Endothelial cell of umbilical vein (primary cell): ENCODE results near the gene ZBTB14. TPM values are rescaled to one million over a fixed set of nuclear protein-coding genes. Genes with fewer than 3 reads are reported as not detected.

Experiments
- BruUV-seq: library from RNA; stranded (reverse); fragments of 400-500 nt; replicated peaks from 2 replicates; lab custom pipeline; 2021; lab: Mats Ljungman, UMichigan
- CTCF ChIA-PET: fragments of 300-600, 350-600 bp; sonication (Branson Sonifier 250); formaldehyde crosslinking; loops from one replicate; lab custom pipeline; 2021; ENCODE audit warnings: antibody characterized with exemption, inconsistent platforms; lab: Charles Lee
- POLR2A ChIA-PET: fragments of 300-600, 350-600 bp; sonication (Branson Sonifier 250); formaldehyde crosslinking; loops from one replicate; lab custom pipeline; 2021; ENCODE audit warnings: antibody characterized with exemption, inconsistent platforms; lab: Charles Lee
- DNase-seq: peaks from one replicate; pipeline ENCODE4 v3.0.0-alpha.2; 2011; ENCODE audit warnings: low read depth, low spot score
- FAIRE-seq: peaks from 2 replicates; lab custom pipeline; 2011; peaks lifted over from hg19 to GRCh38; lab: Jason Lieb, UNC
- H2AFZ ChIP-seq: 2 replicates; pipeline ENCODE4 v1.6.0; 2012; ENCODE audit warnings: low read depth, low read length, control low read depth, inconsistent platforms
- H3K27ac ChIP-seq: 2 replicates; pipeline ENCODE4 v1.5.1; 2011; ENCODE audit warnings: low read depth, mild to moderate bottlenecking, control low read depth, low read length, moderate library complexity; ENCODE audit not compliant: insufficient read depth
- H3K27me3 ChIP-seq, 2 experiments: 2 replicates each; pipeline versions ENCODE4 v1.6.0 to v1.6.1; 2011; ENCODE audit warnings: low read length in 2 of 2, mixed read lengths in 1 of 2; ENCODE audit not compliant: control insufficient read depth in 2 of 2, insufficient read depth in 2 of 2
- H3K36me3 ChIP-seq, 2 experiments: 2 replicates in 1 of 2; 3 replicates in 1 of 2; pipeline ENCODE4 v1.5.1; 2011; ENCODE audit warnings: low read length in 2 of 2, mild to moderate bottlenecking in 1 of 2, moderate library complexity in 1 of 2; ENCODE audit not compliant: control insufficient read depth in 2 of 2, insufficient read depth in 2 of 2; ENCODE audit errors: extremely low read depth in 1 of 2
- H3K4me1 ChIP-seq: 3 replicates; pipeline ENCODE4 v1.5.1; 2011; ENCODE audit warnings: mild to moderate bottlenecking, low read length; ENCODE audit not compliant: control insufficient read depth, insufficient read depth; ENCODE audit errors: extremely low read depth
- H3K4me2 ChIP-seq: 2 replicates; pipeline ENCODE4 v1.6.1; 2011; ENCODE audit warnings: low read length, control low read depth, mixed read lengths; ENCODE audit not compliant: insufficient read depth
- H3K4me3 ChIP-seq, 3 experiments: fragments of 200-600 bp in 1 of 3; sonication (generic), shearing (Covaris generic) in 1 of 3; replicated peaks in 1 of 3; 2 replicates each; pipeline ENCODE4 v1.5.1; 2011 to 2016; ENCODE audit warnings: control low read depth in 3 of 3, low read length in 3 of 3, mild to moderate bottlenecking in 2 of 3, inconsistent platforms in 1 of 3, low read depth in 1 of 3, moderate library complexity in 1 of 3; ENCODE audit not compliant: insufficient read depth in 1 of 3
- H3K79me2 ChIP-seq: 2 replicates; pipeline ENCODE4 v1.6.0; 2012; ENCODE audit warnings: low read length, inconsistent platforms; ENCODE audit not compliant: control insufficient read depth, insufficient read depth
- H3K9ac ChIP-seq: replicated peaks from 2 replicates; pipeline ENCODE3; 2011; ENCODE audit warnings: low read length, control low read depth; ENCODE audit not compliant: insufficient read depth; ENCODE audit errors: extremely low read depth
- H3K9me1 ChIP-seq: replicated peaks from 3 replicates; pipeline ENCODE4 v1.6.0; 2011; ENCODE audit warnings: mild to moderate bottlenecking, low read length; ENCODE audit not compliant: control insufficient read depth, insufficient read depth; ENCODE audit errors: extremely low read depth
- H3K9me3 ChIP-seq: replicated peaks from 2 replicates; pipeline ENCODE4 v1.5.1; 2012; ENCODE audit warnings: low read length, inconsistent platforms; ENCODE audit not compliant: control insufficient read depth, insufficient read depth
- H4K20me1 ChIP-seq: replicated peaks from 2 replicates; pipeline ENCODE3; 2011; ENCODE audit warnings: mild to moderate bottlenecking, low read length; ENCODE audit not compliant: control insufficient read depth, insufficient read depth; ENCODE audit errors: extremely low read depth
- EZH2 ChIP-seq: IDR thresholded peaks from 2 replicates; pipeline ENCODE4 v1.6.1; 2012; ENCODE audit warnings: borderline replicate concordance, low read depth, mild to moderate bottlenecking, moderate library complexity, low read length, inconsistent platforms; ENCODE audit not compliant: severe bottlenecking
- FOS ChIP-seq: IDR thresholded peaks from 2 replicates; pipeline ENCODE4 v1.6.1; 2011; ENCODE audit warnings: mild to moderate bottlenecking, low read length, moderate library complexity, borderline replicate concordance; ENCODE audit not compliant: insufficient read depth
- GATA2 ChIP-seq: IDR thresholded peaks from 2 replicates; pipeline ENCODE4 v1.7.0; 2011; ENCODE audit warnings: low read depth, mild to moderate bottlenecking, moderate library complexity, mixed read lengths, low read length; ENCODE audit not compliant: insufficient read length, insufficient read depth
- JUN ChIP-seq: IDR thresholded peaks from 2 replicates; pipeline ENCODE4 v1.6.1; 2011; ENCODE audit warnings: borderline replicate concordance, low read depth; ENCODE audit not compliant: insufficient read length, insufficient read depth
- MYC ChIP-seq: IDR thresholded peaks from one replicate; pipeline ENCODE4 v1.6.1; 2011; ENCODE audit warnings: mild to moderate bottlenecking, low read depth, low read length
- POLR2A ChIP-seq: IDR thresholded peaks from 2 replicates; pipeline ENCODE4 v1.6.1; 2012; ENCODE audit warnings: low read depth, mild to moderate bottlenecking, control low read depth, low read length
- POLR2AphosphoS5 ChIP-seq: IDR thresholded peaks from 2 replicates; pipeline ENCODE4 v1.6.1; 2012; ENCODE audit warnings: low read depth, mild to moderate bottlenecking, control low read depth, low read length, moderate library complexity; ENCODE audit not compliant: insufficient read depth
- dilution Hi-C: fragments of 300-500 bp; cut with MboI; formaldehyde crosslinking; loops from one replicate; pipeline ENCODE4 v1.15.0; 2019; ENCODE audit warnings: low sequenced_read_pairs; ENCODE audit not compliant: extremely low pct_ligation_motif_present
- intact Hi-C: fragments of 100-400 bp; cut with micrococcal nuclease; formaldehyde crosslinking; loops from one replicate; pipeline ENCODE4 v1.10.0; 2022
- polyA plus RNA-seq, 4 experiments: library from polyadenylated mRNA; depleted of rRNA in 3 of 4; stranded (reverse) in 3 of 4; unstranded in 1 of 4; fragments of >200 nt; gene quantifications; 2 replicates each; pipeline versions ENCODE4 v1.2.1 to v1.2.3, GENCODE V29; 2011 to 2012; ENCODE audit warnings: missing spikeins in 1 of 4
- total RNA-seq: library from RNA; stranded (reverse); gene quantifications from 2 replicates; pipeline ENCODE4 v1.2.3, GENCODE V29; 2021
- TF ChIP-seq, protein P1 (sequence below), 2 donors: IDR thresholded peaks; 1 replicate in 1 of 2; 2 replicates in 1 of 2; pipeline ENCODE4 v1.5.1; 2011; ENCODE audit warnings: low read length in 2 of 2, mild to moderate bottlenecking in 2 of 2, moderate library complexity in 2 of 2, control low read depth in 1 of 2, inconsistent platforms in 1 of 2, low read depth in 1 of 2; ENCODE audit not compliant: insufficient read depth in 1 of 2; ENCODE audit errors: extremely low read depth in 1 of 2
- TF ChIP-seq, protein P2 (sequence below): IDR thresholded peaks from 2 replicates; pipeline ENCODE4 v1.6.1; 2011; ENCODE audit not compliant: insufficient read depth, insufficient read length

The ZBTB14 gene
- total and polyA plus RNA-seq, 2 donors (not counting 3 experiments of a cell fraction or from before 2014, with no cell fraction given), result 5.5 to 13.7 TPM

DNA sequence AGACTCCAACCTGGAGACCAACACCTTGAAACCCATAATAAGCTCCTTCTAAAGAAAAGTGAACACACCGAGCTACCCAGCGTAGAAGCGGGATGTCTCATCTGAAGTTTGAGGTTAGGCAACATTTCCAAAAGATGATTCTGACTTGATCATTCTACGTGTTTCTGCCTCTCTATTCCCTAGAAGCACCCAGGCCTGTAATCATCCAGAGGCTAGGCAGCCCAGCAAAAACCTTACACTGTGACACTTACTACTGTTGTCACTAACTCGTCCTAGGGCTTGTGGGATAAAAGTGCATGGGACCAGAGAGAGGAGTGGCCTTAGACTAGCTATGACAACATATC is 1.4 kb downstream of the ZBTB14 start:
- H3K27ac ChIP-seq, result no peak overlapping the region
- FAIRE-seq, result peak; percentile 37
- no peak overlapping the region for H3K9ac ChIP-seq
- peak overlapping the region; percentile 96 for H2AFZ ChIP-seq
- ChIA-PET POLR2A (interaction anchor here (3.8 kb wide), 1 partner anchor 57 kb away, joined by 22 read pairs; no protein-coding TSS in a partner anchor), CTCF (interaction anchor here (2.1 to 3.8 kb wide), 2 partner anchors 56 to 253 kb away, joined by 6 to 25 read pairs; no protein-coding TSS in a partner anchor)
- H3K9me3 ChIP-seq, result no peaks in the 10 kb centered on the region
- peaks cover under 1% of the 10 kb centered on the region in 2 experiments for H3K27me3 ChIP-seq
- TF ChIP-seq JUN, result no peak
- TF ChIP-seq GATA2, result no peak
- no peak for TF ChIP-seq MYC
- TF ChIP-seq, protein P1, sequence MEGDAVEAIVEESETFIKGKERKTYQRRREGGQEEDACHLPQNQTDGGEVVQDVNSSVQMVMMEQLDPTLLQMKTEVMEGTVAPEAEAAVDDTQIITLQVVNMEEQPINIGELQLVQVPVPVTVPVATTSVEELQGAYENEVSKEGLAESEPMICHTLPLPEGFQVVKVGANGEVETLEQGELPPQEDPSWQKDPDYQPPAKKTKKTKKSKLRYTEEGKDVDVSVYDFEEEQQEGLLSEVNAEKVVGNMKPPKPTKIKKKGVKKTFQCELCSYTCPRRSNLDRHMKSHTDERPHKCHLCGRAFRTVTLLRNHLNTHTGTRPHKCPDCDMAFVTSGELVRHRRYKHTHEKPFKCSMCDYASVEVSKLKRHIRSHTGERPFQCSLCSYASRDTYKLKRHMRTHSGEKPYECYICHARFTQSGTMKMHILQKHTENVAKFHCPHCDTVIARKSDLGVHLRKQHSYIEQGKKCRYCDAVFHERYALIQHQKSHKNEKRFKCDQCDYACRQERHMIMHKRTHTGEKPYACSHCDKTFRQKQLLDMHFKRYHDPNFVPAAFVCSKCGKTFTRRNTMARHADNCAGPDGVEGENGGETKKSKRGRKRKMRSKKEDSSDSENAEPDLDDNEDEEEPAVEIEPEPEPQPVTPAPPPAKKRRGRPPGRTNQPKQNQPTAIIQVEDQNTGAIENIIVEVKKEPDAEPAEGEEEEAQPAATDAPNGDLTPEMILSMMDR (IDR thresholded peaks at IDR 0.05; ENCODE audit: extremely low read depth in 1 of 2, insufficient read depth in 1 of 2, low read depth in 1 of 2, low read length in 2 of 2), result no peak
- TF ChIP-seq, protein P2, sequence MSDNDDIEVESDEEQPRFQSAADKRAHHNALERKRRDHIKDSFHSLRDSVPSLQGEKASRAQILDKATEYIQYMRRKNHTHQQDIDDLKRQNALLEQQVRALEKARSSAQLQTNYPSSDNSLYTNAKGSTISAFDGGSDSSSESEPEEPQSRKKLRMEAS, result no peak
- no peak for TF ChIP-seq FOS
- TF ChIP-seq POLR2AphosphoS5, result no peak
- no peak for TF ChIP-seq POLR2A
- TF ChIP-seq EZH2, result no peak
- H3K79me2 ChIP-seq, result peaks cover 9% of the 10 kb centered on the region
- peak overlapping the region; percentile 68 to 94 (median 79) for H3K4me3 ChIP-seq
- peak overlapping the region; percentile 66 for H3K4me2 ChIP-seq
- peak; percentile 13 for DNase-seq
- dilution Hi-C loops (no loop called here), intact Hi-C loops (loop anchor here (5.0 kb wide), 1 partner anchor 1972 kb away; no protein-coding TSS in a partner anchor)
- H3K36me3 ChIP-seq, result peaks cover 5 to 9% of the 10 kb centered on the region in 2 experiments
- H3K4me1 ChIP-seq, result peaks cover 17% of the 10 kb centered on the region
- no peaks in the 10 kb centered on the region for H4K20me1 ChIP-seq
- BruUV-seq, result TSS peak; percentile 13
- H3K9me1 ChIP-seq, result no peaks in the 10 kb centered on the region
